K562 (cell line): ENCODE results near the gene NPIPA7.
"Not testable (repeated sequence)": the region's sequence is repeated elsewhere in the genome, so short reads cannot be mapped to it uniquely, and the experiment has no call there.

Source experiments
- FIP1L1 ChIP-seq: fragments of 200-400 bp; formaldehyde crosslinking; IDR thresholded peaks from 2 replicates; pipeline ENCODE4 v1.6.1; 2018; ENCODE audit warnings: mild to moderate bottlenecking, low read depth, low read length; ENCODE audit not compliant: poor library complexity, severe bottlenecking
- FOXM1 ChIP-seq, 2 experiments: fragments of 450-650 bp in 1 of 2; sonication (generic) in 1 of 2; formaldehyde crosslinking in 1 of 2; IDR thresholded peaks; 2 replicates each; pipeline versions ENCODE4 v1.6.1 to v1.9.0; 2017 to 2022; ENCODE audit warnings: low read depth in 2 of 2, mild to moderate bottlenecking in 2 of 2, missing genetic modification reagents in 1 of 2, moderate library complexity in 1 of 2
- HNRNPL ChIP-seq: fragments of 200-400 bp; formaldehyde crosslinking; IDR thresholded peaks from 2 replicates; pipeline ENCODE4 v1.6.1; 2017; ENCODE audit warnings: low read depth, mild to moderate bottlenecking, low read length
- KLF6 ChIP-seq: fragments of 250-450 bp; sonication (Bioruptor Pico); IDR thresholded peaks from 2 replicates; pipeline ENCODE4 v1.4.0; 2020; ENCODE audit warnings: mild to moderate bottlenecking, moderate library complexity, borderline replicate concordance
- USF1 ChIP-seq: sonication (generic); formaldehyde crosslinking; IDR thresholded peaks from 2 replicates; pipeline ENCODE4 v1.9.0; 2022; ENCODE audit warnings: mild to moderate bottlenecking, missing genetic modification reagents
- YBX1 ChIP-seq: fragments of 450-650 bp; IDR thresholded peaks from 2 replicates; pipeline ENCODE4 v1.7.1; 2016; ENCODE audit warnings: mild to moderate bottlenecking
- ZBTB26 ChIP-seq: fragments of 450-650 bp; formaldehyde crosslinking; IDR thresholded peaks from 2 replicates; pipeline ENCODE4 v1.4.0; 2022; ENCODE audit warnings: missing genetic modification characterization
- ZHX1 ChIP-seq: fragments of 150-350 bp; conservative IDR thresholded peaks from 2 replicates; pipeline ENCODE4 v1.6.1; 2014; ENCODE audit warnings: low read length
- ZNF324 ChIP-seq: fragments of 250-450 bp; sonication (Bioruptor Pico); IDR thresholded peaks from 2 replicates; pipeline ENCODE4 v1.4.0; 2020; ENCODE audit warnings: mild to moderate bottlenecking

GRCh38 chr16:16417071-16417470 lies 38.1 kb downstream of the NPIPA7 start:
- not testable (repeated sequence) for TF ChIP-seq HNRNPL; USF1 (CRISPR knock-in tag); YBX1; ZBTB26 (CRISPR knock-in tag); FIP1L1; ZHX1; ZNF324 (CRISPR knock-in tag); KLF6; FOXM1 (IDR thresholded peaks at IDR 0.05; ENCODE audit: low read depth); FOXM1 (CRISPR knock-in tag; IDR thresholded peaks at IDR 0.05; ENCODE audit: low read depth)
